ENCODE data around the gene LRRC1. TPM values are rescaled to one million over a fixed set of nuclear protein-coding genes. Genes with fewer than 3 reads are reported as not detected.

The LRRC1 gene
- total and polyA plus RNA-seq, 2 of the 13 experiments (the other 11 are each of a cell fraction or from before 2014, with no cell fraction given): 15.6 to 27.7 TPM

- peak; percentile 67 for TF ChIP-seq NFAT5 (CRISPR knock-in tag; IDR thresholded peaks at IDR 0.05)
- TF ChIP-seq HDAC2 (CRISPR knock-in tag; IDR thresholded peaks at IDR 0.05): peak; percentile 68; the same call in 1 of the 2 replicates
- no peak for TF ChIP-seq TMF1 (CRISPR knock-in tag; IDR thresholded peaks at IDR 0.05; ENCODE audit: low read depth)
- peak in 1 of 2 experiments; percentile 91; a peak in 2 of 4 replicates for TF ChIP-seq KLF16 (CRISPR knock-in tag; IDR thresholded peaks at IDR 0.05)
- no peak for TF ChIP-seq ZNF205 (CRISPR knock-in tag; IDR thresholded peaks at IDR 0.05)
- TF ChIP-seq ELF3 (CRISPR knock-in tag; IDR thresholded peaks at IDR 0.05): peak; percentile 63
- TF ChIP-seq CREBL2 (CRISPR knock-in tag; IDR thresholded peaks at IDR 0.05; ENCODE audit: borderline replicate concordance): no peak; the same call in 1 of the 2 replicates
- TF ChIP-seq HNRNPUL1 (IDR thresholded peaks at IDR 0.05; ENCODE audit: low read depth, low read length): peak; percentile 55; the same call in 1 of the 2 replicates
- TF ChIP-seq E2F1 (CRISPR knock-in tag; IDR thresholded peaks at IDR 0.05): peak; percentile 83
- no peak for TF ChIP-seq ZNF24 (IDR thresholded peaks at IDR 0.05)
- TF ChIP-seq NAIF1 (CRISPR knock-in tag; IDR thresholded peaks at IDR 0.05; ENCODE audit: borderline replicate concordance): peak; percentile 35; the same call in 1 of the 2 replicates
- TF ChIP-seq ZNF841 (CRISPR knock-in tag; IDR thresholded peaks at IDR 0.05; ENCODE audit: borderline replicate concordance): no peak
- TF ChIP-seq ZNF382 (CRISPR knock-in tag; IDR thresholded peaks at IDR 0.05; ENCODE audit: borderline replicate concordance): no peak
- TF ChIP-seq ZNF710 (CRISPR knock-in tag; IDR thresholded peaks at IDR 0.05; ENCODE audit: borderline replicate concordance): peak; percentile 43; the same call in 1 of the 2 replicates
- TF ChIP-seq ZGPAT (CRISPR knock-in tag; IDR thresholded peaks at IDR 0.05): peak; percentile 94; the same call in 1 of the 2 replicates
- peak; percentile 23; the same call in 1 of the 2 replicates for TF ChIP-seq HOXA5 (CRISPR knock-in tag; IDR thresholded peaks at IDR 0.05)
- TF ChIP-seq ZFP37 (CRISPR knock-in tag; IDR thresholded peaks at IDR 0.05; ENCODE audit: borderline replicate concordance): no peak; the same call in 1 of the 2 replicates
- TF ChIP-seq NKX3-1 (CRISPR knock-in tag; IDR thresholded peaks at IDR 0.05): peak; percentile 81
- TF ChIP-seq ZNF160 (CRISPR knock-in tag; IDR thresholded peaks at IDR 0.05): peak; percentile 29; the same call in 1 of the 2 replicates
- no peak for TF ChIP-seq ZNF737 (CRISPR knock-in tag; IDR thresholded peaks at IDR 0.05; ENCODE audit: borderline replicate concordance)
Measured at GRCh38 chr6:53794720-53795339, at the start of gene LRRC1 (continued).

Measured in HepG2 (cell line).